Measurements from ENCODE around the gene RAD18.

RAD18 gene

GRCh38 chr3:8841472-8841871, 121.8 kb downstream of the RAD18 start:
- no peak overlapping the region for H3K4me3 ChIP-seq (ENCODE audit: insufficient read depth in 1 of 2, low read depth in 1 of 2, low read length in 2 of 2)
- no peaks in the 10 kb centered on the region for H3K36me3 ChIP-seq (ENCODE audit: control insufficient read depth in 1 of 2, insufficient read depth in 2 of 2, low read depth in 1 of 2, low read length in 2 of 2)
- no peak overlapping the region for H4K8ac ChIP-seq (ENCODE audit: low read length)
- H2BK12ac ChIP-seq (ENCODE audit: low read length in 2 of 2) = no peak overlapping the region
- no peak overlapping the region for H3K14ac ChIP-seq (ENCODE audit: low read length in 2 of 2)
- H3K4me1 ChIP-seq (ENCODE audit: control insufficient read depth, insufficient read depth, low read depth, low read length) = peaks cover 12% of the 10 kb centered on the region
- peaks cover 2% of the 10 kb centered on the region for H3K79me1 ChIP-seq (replicated peaks; ENCODE audit: low read length, poor library complexity, severe bottlenecking)
- H2BK120ac ChIP-seq (ENCODE audit: low read depth, low read length) = no peak overlapping the region
- H2BK15ac ChIP-seq (ENCODE audit: low read depth, poor library complexity, severe bottlenecking) = no peak overlapping the region
- H3K27me3 ChIP-seq (ENCODE audit: control insufficient read depth in 1 of 2, insufficient read depth in 1 of 2, low read length in 2 of 2) = peaks cover 0 to 6% of the 10 kb centered on the region in 2 experiments
- no peak for DNase-seq
- H3K9me3 ChIP-seq (ENCODE audit: control insufficient read depth, low read length) = no peaks in the 10 kb centered on the region
- no peak overlapping the region for H3K27ac ChIP-seq (ENCODE audit: low read length, poor library complexity, severe bottlenecking)
- no peak overlapping the region for H2AK5ac ChIP-seq (ENCODE audit: low read length, severe bottlenecking)
- no peak overlapping the region for H3K18ac ChIP-seq (ENCODE audit: low read depth in 1 of 2, low read length in 2 of 2)
- 98% methylated on average over 3 of the region's 3 CpGs for WGBS
- no peak overlapping the region for H2BK5ac ChIP-seq (ENCODE audit: low read depth, low read length, poor library complexity, severe bottlenecking)
- H3K4ac ChIP-seq (ENCODE audit: low read depth in 1 of 2, low read length in 2 of 2) = no peak overlapping the region
- no peak overlapping the region for H2AFZ ChIP-seq (ENCODE audit: low read depth, low read length)
- no peak overlapping the region for H4K91ac ChIP-seq (ENCODE audit: low read length)
- no peak overlapping the region for H3K9ac ChIP-seq (ENCODE audit: low read length)
- no peak overlapping the region for H3K23ac ChIP-seq (ENCODE audit: low read length in 2 of 2)
- no peak overlapping the region for H3K4me2 ChIP-seq (ENCODE audit: low read length, poor library complexity, severe bottlenecking)

- no peak overlapping the region for H3K4me3 ChIP-seq (ENCODE audit: insufficient read depth in 1 of 2, low read depth in 1 of 2, low read length in 2 of 2)
- no peak overlapping the region for H3K4me2 ChIP-seq (ENCODE audit: low read length, poor library complexity, severe bottlenecking)
- 58% methylated on average over 4 of the region's 5 CpGs for WGBS
- no peak overlapping the region for H3K14ac ChIP-seq (ENCODE audit: low read length in 2 of 2)
- no peak overlapping the region for H4K8ac ChIP-seq (ENCODE audit: low read length)
- H2BK5ac ChIP-seq (ENCODE audit: low read depth, low read length, poor library complexity, severe bottlenecking) = no peak overlapping the region
- H3K27ac ChIP-seq (ENCODE audit: low read length, poor library complexity, severe bottlenecking) = no peak overlapping the region
- peaks cover 9% of the 10 kb centered on the region for H3K4me1 ChIP-seq (ENCODE audit: control insufficient read depth, insufficient read depth, low read depth, low read length)
- H3K36me3 ChIP-seq (ENCODE audit: control insufficient read depth in 1 of 2, insufficient read depth in 2 of 2, low read depth in 1 of 2, low read length in 2 of 2) = no peaks in the 10 kb centered on the region
- no peak overlapping the region for H3K4ac ChIP-seq (ENCODE audit: low read depth in 1 of 2, low read length in 2 of 2)
- H2AFZ ChIP-seq (ENCODE audit: low read depth, low read length) = no peak overlapping the region
- peaks cover 0 to 6% of the 10 kb centered on the region in 2 experiments for H3K27me3 ChIP-seq (ENCODE audit: control insufficient read depth in 1 of 2, insufficient read depth in 1 of 2, low read length in 2 of 2)
- H2BK12ac ChIP-seq (ENCODE audit: low read length in 2 of 2) = no peak overlapping the region
- H2BK120ac ChIP-seq (ENCODE audit: low read depth, low read length) = no peak overlapping the region
- no peaks in the 10 kb centered on the region for H3K9me3 ChIP-seq (ENCODE audit: control insufficient read depth, low read length)
- no peak overlapping the region for H3K9ac ChIP-seq (ENCODE audit: low read length)
- peak; percentile 32 for DNase-seq
- no peak overlapping the region for H4K91ac ChIP-seq (ENCODE audit: low read length)
- H3K79me1 ChIP-seq (replicated peaks; ENCODE audit: low read length, poor library complexity, severe bottlenecking) = peaks cover 2% of the 10 kb centered on the region
- no peak overlapping the region for H3K23ac ChIP-seq (ENCODE audit: low read length in 2 of 2)
- H3K18ac ChIP-seq (ENCODE audit: low read depth in 1 of 2, low read length in 2 of 2) = no peak overlapping the region
- H2AK5ac ChIP-seq (ENCODE audit: low read length, severe bottlenecking) = no peak overlapping the region
- H2BK15ac ChIP-seq (ENCODE audit: low read depth, poor library complexity, severe bottlenecking) = no peak overlapping the region
Observed at GRCh38 chr3:8840556-8840955, 122.7 kb downstream of the RAD18 start.

GRCh38 chr3:8839607-8840325, 123.5 kb downstream of the RAD18 start:
- Histone ChIP-seq H2BK120ac (ENCODE audit: low read depth, low read length) (peak overlapping the region; percentile 27), H3K27ac (ENCODE audit: low read length, poor library complexity, severe bottlenecking) (no peak overlapping the region), H3K9me3 (ENCODE audit: control insufficient read depth, low read length) (no peaks in the 10 kb centered on the region), H2BK12ac (ENCODE audit: low read length in 2 of 2) (no peak overlapping the region), H3K27me3 (ENCODE audit: control insufficient read depth in 1 of 2, insufficient read depth in 1 of 2, low read length in 2 of 2) (peaks cover 0 to 6% of the 10 kb centered on the region in 2 experiments), H3K4me1 (ENCODE audit: control insufficient read depth, insufficient read depth, low read depth, low read length) (peaks cover 9% of the 10 kb centered on the region), H3K4ac (ENCODE audit: low read depth in 1 of 2, low read length in 2 of 2) (no peak overlapping the region), H3K79me1 (replicated peaks; ENCODE audit: low read length, poor library complexity, severe bottlenecking) (peaks cover under 1% of the 10 kb centered on the region), H3K23ac (ENCODE audit: low read length in 2 of 2) (no peak overlapping the region), H3K18ac (ENCODE audit: low read depth in 1 of 2, low read length in 2 of 2) (no peak overlapping the region), H2BK15ac (ENCODE audit: low read depth, poor library complexity, severe bottlenecking) (no peak overlapping the region), H2AK5ac (ENCODE audit: low read length, severe bottlenecking) (peak overlapping the region; percentile 10), H3K9ac (ENCODE audit: low read length) (no peak overlapping the region), H2BK5ac (ENCODE audit: low read depth, low read length, poor library complexity, severe bottlenecking) (no peak overlapping the region), H2AFZ (ENCODE audit: low read depth, low read length) (no peak overlapping the region), H3K36me3 (ENCODE audit: control insufficient read depth in 1 of 2, insufficient read depth in 2 of 2, low read depth in 1 of 2, low read length in 2 of 2) (no peaks in the 10 kb centered on the region), H3K4me3 (ENCODE audit: insufficient read depth in 1 of 2, low read depth in 1 of 2, low read length in 2 of 2) (no peak overlapping the region), H3K14ac (ENCODE audit: low read length in 2 of 2) (no peak overlapping the region), H4K91ac (ENCODE audit: low read length) (no peak overlapping the region), H4K8ac (ENCODE audit: low read length) (no peak overlapping the region), H3K4me2 (ENCODE audit: low read length, poor library complexity, severe bottlenecking) (no peak overlapping the region)
- no peak for DNase-seq
- 84% methylated on average over 9 of the region's 9 CpGs for WGBS

- no peak overlapping the region for H2BK5ac ChIP-seq (ENCODE audit: low read depth, low read length, poor library complexity, severe bottlenecking)
- H3K9ac ChIP-seq (ENCODE audit: low read length) = no peak overlapping the region
- H3K4me1 ChIP-seq (ENCODE audit: control insufficient read depth, insufficient read depth, low read depth, low read length) = peaks cover 9% of the 10 kb centered on the region
- H2BK15ac ChIP-seq (ENCODE audit: low read depth, poor library complexity, severe bottlenecking) = peak overlapping the region; percentile 21
- no peak overlapping the region for H3K4me2 ChIP-seq (ENCODE audit: low read length, poor library complexity, severe bottlenecking)
- H2BK12ac ChIP-seq (ENCODE audit: low read length in 2 of 2) = peak overlapping the region in 1 of 2 experiments; percentile 15
- no peak overlapping the region for H2BK120ac ChIP-seq (ENCODE audit: low read depth, low read length)
- H3K14ac ChIP-seq (ENCODE audit: low read length in 2 of 2) = no peak overlapping the region
- no peak overlapping the region for H4K8ac ChIP-seq (ENCODE audit: low read length)
- H3K18ac ChIP-seq (ENCODE audit: low read depth in 1 of 2, low read length in 2 of 2) = no peak overlapping the region
- H3K27ac ChIP-seq (ENCODE audit: low read length, poor library complexity, severe bottlenecking) = no peak overlapping the region
- peaks cover 0 to 6% of the 10 kb centered on the region in 2 experiments for H3K27me3 ChIP-seq (ENCODE audit: control insufficient read depth in 1 of 2, insufficient read depth in 1 of 2, low read length in 2 of 2)
- no peak overlapping the region for H4K91ac ChIP-seq (ENCODE audit: low read length)
- H2AK5ac ChIP-seq (ENCODE audit: low read length, severe bottlenecking) = peak overlapping the region; percentile 26
- H3K4me3 ChIP-seq (ENCODE audit: insufficient read depth in 1 of 2, low read depth in 1 of 2, low read length in 2 of 2) = no peak overlapping the region
- DNase-seq = no peak
- no peak overlapping the region for H3K4ac ChIP-seq (ENCODE audit: low read depth in 1 of 2, low read length in 2 of 2)
- no peak overlapping the region for H3K23ac ChIP-seq (ENCODE audit: low read length in 2 of 2)
- 96% methylated on average over 3 of the region's 3 CpGs for WGBS
- H3K79me1 ChIP-seq (replicated peaks; ENCODE audit: low read length, poor library complexity, severe bottlenecking) = no peaks in the 10 kb centered on the region
- no peak overlapping the region for H2AFZ ChIP-seq (ENCODE audit: low read depth, low read length)
- no peaks in the 10 kb centered on the region for H3K36me3 ChIP-seq (ENCODE audit: control insufficient read depth in 1 of 2, insufficient read depth in 2 of 2, low read depth in 1 of 2, low read length in 2 of 2)
- H3K9me3 ChIP-seq (ENCODE audit: control insufficient read depth, low read length) = no peaks in the 10 kb centered on the region
Observed at GRCh38 chr3:8838765-8839423, 124.4 kb downstream of the RAD18 start.

Data from mesenchymal stem cell (in vitro differentiated cells and primary cell).